GM12873 (cell line): ENCODE results near the gene BTG2.
A peak's percentile ranks its signal among the peaks of the same experiment; 100 is the strongest.

Experiments
- CTCF ChIP-seq: IDR thresholded peaks from 2 replicates; pipeline ENCODE4 v1.5.1; 2012; ENCODE audit warnings: low read depth, mild to moderate bottlenecking, moderate library complexity, low read length, control low read depth; ENCODE audit not compliant: insufficient read depth; ENCODE audit errors: missing control alignments

The BTG2 gene

GRCh38 chr1:203284411-203285123 is 20.8 kb upstream of the BTG2 start:
- no peak for TF ChIP-seq CTCF

- peak; percentile 22 for TF ChIP-seq CTCF
These were observed 18.9 kb upstream of the BTG2 start for GRCh38 chr1:203286161-203286984.

GRCh38 chr1:203287109-203287893 is 18.0 kb upstream of the BTG2 start:
- TF ChIP-seq CTCF: no peak

- no peak for TF ChIP-seq CTCF
These were observed 17.4 kb upstream of the BTG2 start for GRCh38 chr1:203287898-203288297.

GRCh38 chr1:203288400-203288799 is 16.9 kb upstream of the BTG2 start:
- no peak for TF ChIP-seq CTCF

- peak; percentile 23 for TF ChIP-seq CTCF
These were observed 15.9 kb upstream of the BTG2 start for GRCh38 chr1:203289281-203289981.

GRCh38 chr1:203289982-203290260 is 15.4 kb upstream of the BTG2 start:
- no peak for TF ChIP-seq CTCF
